ENCODE measurements around the gene TRIP4. TPM values are rescaled to one million over a fixed set of nuclear protein-coding genes. Genes with fewer than 3 reads are reported as not detected.

Gene TRIP4
- total RNA-seq, 1 donor from 2014 or later, result 8.6 TPM

- no peak for DNase-seq (ENCODE audit: low read depth in 2 of 2)
Observed at GRCh38 chr15:64447536-64448315, 60.1 kb downstream of the TRIP4 start.

GRCh38 chr15:64452988-64453688 is 65.5 kb downstream of the TRIP4 start:
- peak; percentile 56 to 64 for DNase-seq (ENCODE audit: low read depth in 2 of 2)

- DNase-seq (ENCODE audit: low read depth in 2 of 2), result no peak
Observed at GRCh38 chr15:64453689-64454037, 66.0 kb downstream of the TRIP4 start.

GRCh38 chr15:64454282-64454681 is 66.6 kb downstream of the TRIP4 start:
- no peak for DNase-seq (ENCODE audit: low read depth in 2 of 2)

GRCh38 chr15:64455961-64456371 is 68.3 kb downstream of the TRIP4 start:
- DNase-seq (ENCODE audit: low read depth in 2 of 2), result no peak

- no peak for DNase-seq (ENCODE audit: low read depth in 2 of 2)
Observed at GRCh38 chr15:64456634-64457108, 69.0 kb downstream of the TRIP4 start.

DNA sequence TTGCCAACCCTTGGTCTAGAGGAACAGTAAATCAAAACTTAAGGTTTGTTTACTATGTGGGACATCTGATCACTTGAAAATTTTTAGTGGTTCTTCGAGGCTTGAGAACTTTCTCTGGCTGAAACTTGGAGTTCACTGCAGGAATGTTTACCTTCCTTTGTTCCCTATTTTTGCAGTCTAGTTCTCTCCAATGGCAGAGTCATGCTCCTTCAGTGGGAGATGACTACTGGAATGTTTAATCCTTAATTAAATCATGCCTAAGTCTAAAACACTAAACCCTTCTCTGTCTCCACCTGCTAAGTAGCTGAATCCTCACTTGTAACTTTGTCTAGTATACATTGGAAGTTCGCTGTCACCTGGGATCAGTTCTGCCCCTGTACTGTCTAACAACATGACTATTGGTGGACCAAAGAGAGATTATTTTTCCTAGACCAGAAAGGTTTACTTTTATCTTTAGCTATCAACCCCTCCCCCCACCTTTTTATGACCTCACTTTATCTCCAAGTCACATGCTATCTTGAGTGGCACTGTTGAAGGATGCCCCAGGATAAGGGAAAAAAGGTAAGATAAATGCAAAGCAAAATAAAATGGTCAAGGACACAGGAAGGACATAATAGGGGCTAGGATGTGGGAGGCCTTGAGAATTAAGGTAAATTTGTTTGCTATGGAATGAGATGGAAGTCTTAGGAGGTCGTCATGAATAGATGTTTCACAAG is 71.6 kb downstream of the TRIP4 start:
- no peak for DNase-seq (ENCODE audit: low read depth in 2 of 2)

DNA sequence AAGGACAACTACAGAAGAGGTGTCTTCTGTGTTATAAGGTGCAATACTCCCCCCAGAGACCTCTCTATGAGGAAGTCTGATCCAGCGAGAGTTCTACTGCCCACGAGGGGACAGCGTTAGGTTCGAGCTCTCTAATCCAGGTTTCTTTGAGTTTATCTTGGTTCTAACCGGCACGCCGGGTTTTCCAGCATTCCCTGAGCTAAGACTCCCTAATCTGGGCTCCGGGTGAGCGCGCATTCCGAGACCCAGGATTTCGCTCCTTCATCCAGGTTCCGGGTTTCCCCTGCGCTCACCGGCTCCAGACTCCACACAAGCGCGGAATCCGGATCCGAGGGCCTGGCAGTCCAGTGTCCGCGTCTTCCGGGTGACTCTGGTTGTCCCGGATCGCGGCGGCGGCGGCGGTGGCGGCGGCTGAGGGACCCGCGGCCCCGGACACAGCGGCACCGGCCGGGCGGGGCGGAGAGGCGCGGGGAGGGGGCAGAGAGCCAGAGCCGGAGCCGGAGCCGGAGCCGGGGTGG is 72.6 kb downstream of the TRIP4 start, which contains the start of gene ZNF609:
Gene ZNF609 (plus strand): TSS at position 373 of the 518 bp plus-strand sequence. CDS start 38,842 bp downstream, outside the sequence.
- DNase-seq (ENCODE audit: low read depth in 2 of 2), result peak; percentile 76 to 90

DNA sequence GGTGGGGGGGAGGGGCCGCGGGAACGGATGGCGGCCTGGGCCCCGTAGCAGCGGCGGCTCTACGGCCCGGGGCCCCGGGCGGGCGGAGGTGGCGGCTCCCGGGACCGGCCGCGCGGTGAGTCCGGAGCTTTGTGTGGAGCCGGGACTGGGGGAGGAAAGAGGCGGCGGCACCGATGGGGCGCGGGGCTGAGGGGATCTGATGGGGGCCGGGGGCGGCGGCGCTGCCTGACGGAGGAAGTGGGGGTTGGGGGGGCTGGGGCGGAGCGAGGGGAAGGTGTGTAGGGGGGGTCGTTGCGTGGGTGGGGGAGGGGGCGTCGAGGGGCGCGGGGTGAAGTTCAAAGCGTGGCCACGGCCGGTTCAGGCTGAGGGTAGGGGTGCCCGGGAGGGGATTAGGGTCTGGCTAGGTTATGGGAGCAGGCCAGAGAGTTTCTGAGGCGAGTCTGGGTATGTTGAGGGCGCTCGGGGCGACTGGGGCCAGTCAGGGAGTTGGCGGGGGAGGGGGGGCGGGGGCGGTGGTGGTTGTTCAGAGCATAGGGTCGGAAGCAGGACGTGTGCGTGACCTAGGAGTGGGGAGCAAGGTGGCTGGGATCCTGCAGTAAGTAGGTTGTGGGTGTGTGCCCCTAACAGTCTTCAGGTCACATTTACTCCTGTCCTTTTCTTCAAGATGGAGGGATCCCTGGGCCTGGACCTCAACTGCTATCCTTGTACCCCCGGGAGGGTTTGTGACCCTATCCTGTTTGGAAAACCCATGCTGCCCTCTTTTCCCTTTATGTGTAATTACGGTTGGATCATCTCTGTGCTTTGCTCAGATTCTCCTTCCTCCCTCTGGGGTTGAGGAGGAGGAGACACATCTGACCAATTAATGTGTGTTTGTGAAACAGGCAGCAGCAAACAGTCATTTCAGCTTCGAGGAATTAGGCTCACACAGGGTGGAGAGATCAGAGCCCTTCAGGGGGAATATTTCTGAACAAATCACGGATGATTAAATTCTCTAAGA is 73.4 kb downstream of the TRIP4 start:
- peak in 1 of 2 donors; percentile 69 for DNase-seq (ENCODE audit: low read depth in 2 of 2)

GRCh38 chr15:64461721-64462162 is 74.1 kb downstream of the TRIP4 start:
- DNase-seq (ENCODE audit: low read depth in 2 of 2), result peak in 1 of 2 donors; percentile 47

- DNase-seq (ENCODE audit: low read depth in 2 of 2), result no peak
Observed at GRCh38 chr15:64462492-64462891, 74.9 kb downstream of the TRIP4 start.

DNA sequence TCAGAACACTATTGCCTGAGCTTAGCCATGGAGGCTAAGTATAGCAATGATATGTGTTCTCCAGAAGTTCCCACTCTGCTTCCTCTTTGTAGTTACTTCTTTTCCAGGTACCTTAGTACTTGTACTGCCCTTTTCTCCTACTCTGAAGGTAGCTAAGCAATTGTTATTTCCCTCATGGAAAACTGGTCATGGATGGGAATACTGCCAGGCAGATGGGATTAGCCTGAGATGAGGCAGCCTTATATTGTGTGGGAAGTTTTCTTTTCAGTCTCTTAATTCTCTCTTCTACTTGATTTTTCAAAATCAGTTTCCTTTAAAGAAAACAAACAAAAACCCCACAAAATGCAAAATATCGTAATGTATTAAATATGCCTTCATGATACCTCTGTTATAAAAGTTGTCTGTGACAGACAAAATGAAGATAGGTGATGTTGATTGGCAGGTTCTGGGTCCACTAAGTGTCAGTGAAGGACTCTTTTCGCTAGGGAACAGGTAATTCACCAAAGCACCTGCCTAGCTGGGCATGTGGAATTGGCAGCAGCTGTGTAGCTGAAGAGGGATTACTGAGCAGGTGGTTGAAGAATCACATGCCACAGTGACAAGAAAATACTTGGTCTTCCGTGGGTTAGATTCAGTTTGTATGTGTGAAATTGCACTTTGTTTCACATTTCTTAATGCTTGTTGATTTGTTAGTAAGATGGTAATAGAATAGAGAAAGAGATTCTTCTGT is 76.8 kb downstream of the TRIP4 start:
- peak; percentile 35 to 50 for DNase-seq (ENCODE audit: low read depth in 2 of 2)

- no peak for DNase-seq (ENCODE audit: low read depth in 2 of 2)
Observed at GRCh38 chr15:64466408-64467141, 78.9 kb downstream of the TRIP4 start.

GRCh38 chr15:64472161-64472560 is 84.5 kb downstream of the TRIP4 start:
- no peak for DNase-seq (ENCODE audit: low read depth in 2 of 2)

GRCh38 chr15:64474846-64475245 is 87.2 kb downstream of the TRIP4 start:
- no peak for DNase-seq (ENCODE audit: low read depth in 2 of 2)

GRCh38 chr15:64476550-64476949 is 88.9 kb downstream of the TRIP4 start:
- DNase-seq (ENCODE audit: low read depth in 2 of 2), result no peak

DNA sequence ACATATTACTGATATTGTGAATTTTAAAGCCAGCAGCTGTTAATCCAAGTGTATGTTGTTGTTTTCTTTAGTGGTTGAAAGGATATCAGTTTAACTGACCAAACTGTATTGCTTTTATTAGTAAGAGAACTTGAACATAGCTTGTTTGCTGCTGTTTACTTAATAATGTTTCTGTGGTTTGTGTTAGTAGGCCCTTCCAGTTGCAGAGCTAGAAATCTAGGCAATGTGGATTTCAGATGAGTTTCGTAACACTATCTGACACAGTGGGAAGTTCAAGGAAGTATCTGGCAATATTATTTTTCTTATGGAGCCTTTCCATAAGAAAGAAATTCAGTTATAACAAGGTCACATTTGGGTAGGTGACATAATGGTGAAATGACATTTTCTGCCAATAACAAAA is 91.2 kb downstream of the TRIP4 start:
- DNase-seq (ENCODE audit: low read depth in 2 of 2), result no peak

DNA sequence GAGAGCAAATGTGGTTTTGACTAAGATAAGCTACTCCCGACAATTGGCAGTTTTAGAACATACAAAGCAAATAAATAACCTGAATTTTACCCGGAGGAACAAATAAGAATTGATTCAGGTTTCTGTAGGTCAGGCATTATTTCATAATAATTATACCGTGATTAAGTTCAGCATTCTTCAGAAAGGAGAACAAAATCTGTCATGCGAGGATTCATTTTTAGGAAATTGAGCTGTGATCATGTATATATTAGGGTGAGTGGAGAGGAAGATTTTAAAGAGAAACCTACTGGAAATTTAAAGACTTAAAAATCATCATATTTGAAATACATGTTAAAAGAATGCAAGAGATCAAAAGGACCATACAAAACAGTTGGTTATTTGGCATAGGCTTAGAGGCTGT is 93.3 kb downstream of the TRIP4 start:
- DNase-seq (ENCODE audit: low read depth in 2 of 2), result no peak

- no peak for DNase-seq (ENCODE audit: low read depth in 2 of 2)
Observed at GRCh38 chr15:64483749-64484148, 96.1 kb downstream of the TRIP4 start.

Measured in dermis microvascular lymphatic vessel endothelial cell (primary cell).